KG1 (cell line): ENCODE measurements around the gene CCNY.

Experiments
- DNase-seq: peaks from one replicate; lab custom pipeline; 2025; lab: John Stamatoyannopoulos, UW

CCNY gene

GRCh38 chr10:35427543-35427942 lies 91.2 kb downstream of the CCNY start:
- DNase-seq: no peak

DNA sequence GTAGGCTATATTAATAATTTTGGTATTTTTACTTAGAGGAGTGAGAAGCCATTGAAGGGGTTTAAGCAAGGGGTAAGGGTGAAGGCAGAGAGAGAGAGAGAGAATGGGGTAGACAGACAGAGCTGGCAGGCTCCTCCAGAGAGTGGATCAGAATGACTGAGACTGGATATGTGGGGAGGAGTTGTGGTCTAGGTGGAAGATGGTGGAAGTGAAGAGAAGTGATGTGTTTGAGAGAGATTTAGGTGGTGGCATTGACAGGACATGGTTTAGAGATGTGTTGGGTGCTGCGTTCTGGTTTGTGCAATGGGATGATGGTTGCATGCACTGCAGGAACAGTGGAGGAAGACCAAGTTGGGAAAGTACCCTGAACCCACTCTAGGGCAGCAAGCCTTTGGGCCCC lies 92.2 kb downstream of the CCNY start:
- DNase-seq: no peak

- DNase-seq: no peak
Observed at GRCh38 chr10:35432781-35433338, 96.6 kb downstream of the CCNY start.

DNA sequence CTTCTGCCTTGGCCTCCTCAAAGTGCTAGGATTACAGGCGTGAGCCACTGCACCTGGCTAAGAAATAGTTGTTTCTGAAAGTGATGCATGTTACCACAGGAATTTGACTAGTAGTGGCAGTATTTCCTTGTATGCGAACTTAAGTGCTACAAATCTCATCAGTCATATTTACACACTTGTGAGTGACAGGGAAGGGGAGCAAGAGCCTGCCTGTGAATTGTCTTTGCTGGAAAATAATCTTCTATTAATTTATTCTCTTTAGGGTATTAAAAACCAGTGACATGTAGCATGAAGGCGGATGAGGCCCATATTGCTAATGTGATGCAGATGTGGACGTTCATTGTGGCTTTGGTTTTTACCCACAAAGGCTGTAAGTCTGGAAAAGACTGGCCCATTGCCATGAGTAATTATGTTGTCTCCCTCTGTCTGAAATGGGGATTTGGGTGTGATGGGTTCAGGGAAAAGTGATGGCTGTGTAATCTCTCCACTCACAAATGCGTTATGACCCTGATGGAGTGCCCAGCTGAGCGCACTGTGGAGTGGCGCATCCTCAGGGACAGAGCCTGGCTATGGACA lies 97.6 kb downstream of the CCNY start:
- no peak for DNase-seq

- DNase-seq: no peak
Observed at GRCh38 chr10:35434533-35434932, 98.2 kb downstream of the CCNY start.

- DNase-seq: no peak
Observed at GRCh38 chr10:35435824-35436223, 99.5 kb downstream of the CCNY start.

DNA sequence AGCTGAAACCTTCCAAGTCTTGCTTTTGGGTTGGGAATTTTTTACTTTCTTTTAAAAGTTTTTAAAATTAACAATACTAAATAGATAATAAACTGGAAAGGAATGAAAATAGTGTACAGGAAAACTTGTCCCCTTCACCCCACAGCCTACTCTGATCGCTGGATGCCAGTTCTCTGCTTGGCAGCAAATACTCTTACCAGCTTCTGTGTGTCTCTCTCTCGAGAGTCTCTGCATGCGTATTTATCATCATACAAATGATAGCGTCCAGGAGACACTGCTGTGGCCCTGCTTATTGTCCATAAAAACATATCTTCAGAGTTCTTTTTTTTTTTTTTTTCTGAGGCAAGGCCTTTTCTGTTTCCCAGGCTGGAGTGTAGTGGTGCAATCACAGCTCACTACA lies 101.5 kb downstream of the CCNY start:
- no peak for DNase-seq

- DNase-seq: no peak
Observed at GRCh38 chr10:35438718-35439571, 102.6 kb downstream of the CCNY start.

DNA sequence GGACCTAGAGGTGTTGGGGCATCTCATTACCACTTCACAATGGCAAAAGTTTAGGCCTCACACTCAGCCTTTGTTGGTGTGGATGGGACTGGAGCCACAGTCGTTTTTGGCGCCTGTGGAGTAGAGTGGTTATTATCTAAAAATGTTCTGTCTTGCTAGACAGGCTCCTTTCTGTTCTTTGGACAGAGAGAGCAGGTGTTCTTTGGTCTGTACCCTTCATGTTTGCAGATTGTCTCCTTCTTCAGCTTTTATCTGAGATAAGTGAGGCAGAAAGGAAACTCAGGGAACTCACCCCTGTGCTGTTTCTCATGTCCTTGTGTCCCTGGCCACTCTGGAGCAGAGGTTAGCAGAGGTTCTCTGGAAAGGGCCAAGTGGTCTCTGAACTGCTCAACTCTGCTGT lies 103.7 kb downstream of the CCNY start:
- DNase-seq: no peak

DNA sequence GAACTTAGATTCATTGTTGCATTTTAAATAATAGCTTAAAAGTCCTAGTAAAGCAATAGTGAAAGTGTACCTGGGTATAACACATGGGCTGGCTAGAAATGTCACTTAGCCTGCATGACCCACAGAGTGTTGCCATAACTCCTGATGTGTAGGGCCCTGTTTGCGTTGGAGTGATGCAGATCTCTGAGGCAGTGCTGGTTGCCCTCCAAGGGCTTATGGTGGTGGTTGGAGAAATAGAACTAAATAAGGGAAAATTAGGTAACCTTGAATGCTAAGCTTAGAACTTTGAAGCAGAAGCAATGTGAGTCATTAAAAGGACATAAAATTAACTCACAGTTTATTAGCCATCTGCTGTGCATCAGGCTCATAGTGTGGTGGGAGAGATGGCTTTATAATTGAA lies 105.7 kb downstream of the CCNY start:
- no peak for DNase-seq

DNA sequence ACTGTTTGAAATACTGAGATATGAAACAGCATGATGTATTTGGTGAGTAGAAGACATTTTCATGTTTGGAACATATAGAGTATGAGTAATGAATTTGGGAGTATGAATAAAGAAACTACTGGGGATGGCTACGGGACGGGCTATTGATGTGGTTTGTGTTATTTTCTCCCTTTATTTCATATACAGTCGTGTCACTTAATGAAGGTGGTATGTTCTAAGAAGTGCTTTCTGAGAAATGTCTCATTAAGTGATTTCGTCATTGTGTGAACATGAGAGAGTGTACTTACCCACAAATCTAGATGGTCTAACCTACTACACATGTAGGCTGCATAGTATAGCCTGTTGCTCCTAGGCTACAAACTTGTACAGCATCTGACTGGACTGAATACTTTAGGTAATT lies 106.3 kb downstream of the CCNY start:
- no peak for DNase-seq

GRCh38 chr10:35443858-35444257 lies 107.5 kb downstream of the CCNY start:
- DNase-seq: no peak

- no peak for DNase-seq
Observed at GRCh38 chr10:35445150-35445884, 109.0 kb downstream of the CCNY start.

DNA sequence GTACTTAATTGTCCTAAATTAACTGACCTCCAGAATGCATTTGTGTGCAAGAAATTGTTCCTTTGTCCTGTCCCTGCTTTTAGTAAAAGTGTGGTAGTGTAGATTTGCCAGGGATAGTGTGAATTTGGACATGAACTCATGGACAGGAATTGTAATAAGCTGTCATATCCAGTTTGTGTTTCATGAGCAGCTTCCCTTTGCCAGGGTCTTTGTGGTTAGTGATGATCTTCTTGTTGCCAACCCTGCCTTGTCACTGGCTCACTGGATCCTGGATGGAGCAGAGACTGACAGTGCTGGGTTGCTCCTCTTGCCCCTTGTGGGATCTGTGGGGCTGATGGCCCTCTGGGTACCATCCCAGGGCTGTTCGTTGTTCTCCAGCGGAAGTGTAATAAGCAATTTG lies 110.1 kb downstream of the CCNY start:
- DNase-seq: no peak

DNA sequence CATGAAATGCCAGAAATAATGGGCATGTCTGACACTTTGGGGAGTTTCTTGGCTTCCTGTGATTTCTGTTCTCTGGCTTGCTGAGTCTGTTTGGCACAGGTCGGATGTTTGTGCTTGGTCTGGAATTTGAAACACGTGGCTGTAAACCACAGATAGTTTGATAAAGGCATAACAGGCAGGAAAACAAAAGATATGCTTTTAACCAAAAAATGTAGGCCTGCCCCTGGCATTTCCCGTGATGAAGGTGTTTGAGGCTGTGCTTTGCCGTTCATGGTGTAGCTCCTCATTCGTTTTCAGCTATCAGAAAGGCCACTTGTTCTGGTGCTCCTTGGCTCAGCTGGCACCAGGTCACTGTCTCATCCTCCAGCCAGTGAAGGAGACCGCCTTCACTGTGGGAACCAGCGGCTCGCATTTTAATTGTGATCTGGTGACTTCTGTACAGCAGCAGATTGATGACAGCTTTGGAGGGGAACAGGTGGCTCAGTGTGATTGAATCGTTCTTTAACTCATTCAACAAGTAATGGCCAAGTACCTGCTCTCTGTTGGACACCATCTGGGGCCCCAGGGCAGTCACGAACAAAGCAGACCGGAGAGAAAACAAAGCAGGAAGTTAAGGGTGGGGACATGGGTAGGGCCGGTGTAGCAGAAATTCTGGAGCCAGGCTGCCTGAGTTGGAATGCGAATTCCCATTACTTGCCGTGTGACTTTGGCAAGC lies 111.5 kb downstream of the CCNY start:
- DNase-seq: no peak

DNA sequence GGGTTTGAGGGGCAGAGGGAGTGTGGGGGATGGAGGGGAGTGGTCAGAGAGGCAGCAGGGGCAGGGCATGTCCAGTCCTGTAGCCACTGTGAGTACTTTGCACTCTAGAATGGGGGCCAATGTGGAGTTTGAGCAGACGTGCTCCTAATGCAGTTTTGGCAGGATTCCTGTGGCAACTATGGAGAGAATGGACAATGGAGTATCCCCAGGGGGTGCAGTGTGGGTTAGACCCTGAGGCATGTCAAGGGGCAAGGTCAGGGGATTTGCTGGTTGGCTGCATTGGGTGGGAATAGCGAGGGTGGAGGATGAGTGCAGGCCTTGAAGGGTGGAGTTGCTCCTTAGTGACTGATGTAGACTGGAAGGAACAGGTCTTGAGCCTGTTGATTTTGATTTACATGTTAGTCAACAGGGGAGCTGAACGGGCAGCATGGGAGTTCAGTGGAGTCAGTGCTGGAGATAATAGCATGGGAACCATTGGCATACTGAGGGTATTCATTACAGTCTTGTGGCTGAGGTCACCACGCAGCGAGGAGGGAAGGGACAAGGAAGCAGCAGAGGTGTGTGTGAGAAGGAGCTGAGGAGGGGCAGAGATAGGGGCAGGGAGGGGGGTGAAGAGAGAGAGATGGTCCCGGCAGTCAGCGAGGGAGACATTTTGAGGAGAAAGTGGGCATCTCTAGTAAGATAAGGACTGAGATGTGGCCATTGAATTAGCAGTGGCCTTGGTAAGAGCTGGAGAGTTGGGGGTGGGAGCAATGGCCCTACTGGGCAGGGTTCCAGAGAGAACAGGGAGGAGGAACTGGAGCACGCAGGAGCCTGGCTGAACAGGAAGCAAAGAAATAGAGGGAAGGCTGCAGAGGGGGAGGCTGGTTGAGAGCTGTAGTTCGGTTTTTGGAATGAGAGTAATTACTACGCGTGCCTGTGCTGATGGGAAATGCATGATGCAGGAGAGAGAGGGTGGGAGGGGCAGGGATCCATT lies 112.7 kb downstream of the CCNY start:
- no peak for DNase-seq

DNA sequence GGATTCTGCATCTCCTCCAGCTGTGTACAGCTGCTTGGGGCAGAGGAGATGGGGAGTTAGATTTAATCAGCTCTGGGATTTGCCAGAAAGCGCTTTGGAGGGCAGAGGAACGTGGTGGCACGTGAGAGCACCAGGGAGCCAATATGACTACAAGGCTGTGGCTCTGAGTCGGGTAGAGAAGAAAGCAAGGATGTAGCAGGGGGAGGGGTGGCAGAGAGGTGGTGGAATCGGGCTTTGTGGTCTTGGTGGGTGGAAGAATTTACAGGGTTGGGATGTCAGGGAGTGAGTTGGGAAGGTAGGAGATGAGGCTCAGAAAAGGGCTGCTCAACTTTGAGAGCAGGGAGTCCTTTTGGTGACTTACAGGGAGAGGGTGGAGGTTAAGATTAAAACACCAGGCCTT lies 113.6 kb downstream of the CCNY start:
- no peak for DNase-seq

- peak; percentile 16 for DNase-seq
Observed at GRCh38 chr10:35451151-35452016, 115.1 kb downstream of the CCNY start.

- no peak for DNase-seq
Observed at GRCh38 chr10:35452171-35452570, 115.9 kb downstream of the CCNY start.

DNA sequence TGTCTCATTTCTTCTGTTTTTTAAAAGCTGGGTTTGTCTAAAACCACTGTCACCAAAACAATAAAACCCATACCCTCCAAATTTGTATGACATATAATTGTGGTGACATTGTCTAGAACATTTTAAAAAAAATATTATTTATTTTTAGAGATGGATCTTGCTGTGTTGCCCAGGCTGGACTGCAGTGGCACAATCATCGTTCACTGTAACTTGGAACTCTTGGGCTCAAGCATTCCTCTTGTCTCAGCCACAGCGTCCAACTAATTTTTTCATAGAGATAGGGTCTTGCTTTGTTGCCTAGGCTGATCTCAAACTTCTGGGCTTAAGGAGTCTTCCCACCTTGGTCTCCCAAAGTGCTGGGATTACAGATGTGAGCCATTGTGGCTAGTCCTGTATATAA lies 116.5 kb downstream of the CCNY start:
- DNase-seq: no peak
